K562 treated with DMSO at 1 percent for 4 hours (cell line): Measurements from ENCODE around the gene MRPL37. TPM values are rescaled to one million over a fixed set of nuclear protein-coding genes. Genes with fewer than 3 reads are reported as not detected.

Experiments
- total RNA-seq: library from RNA; unstranded; fragments of 300-600 nt; gene quantifications from 2 replicates; pipeline ENCODE4 v1.2.3, GENCODE V29; 2022; ENCODE audit not compliant: insufficient read depth

Gene MRPL37
- 168 and 188 TPM in 2 replicates for total RNA-seq

DNA sequence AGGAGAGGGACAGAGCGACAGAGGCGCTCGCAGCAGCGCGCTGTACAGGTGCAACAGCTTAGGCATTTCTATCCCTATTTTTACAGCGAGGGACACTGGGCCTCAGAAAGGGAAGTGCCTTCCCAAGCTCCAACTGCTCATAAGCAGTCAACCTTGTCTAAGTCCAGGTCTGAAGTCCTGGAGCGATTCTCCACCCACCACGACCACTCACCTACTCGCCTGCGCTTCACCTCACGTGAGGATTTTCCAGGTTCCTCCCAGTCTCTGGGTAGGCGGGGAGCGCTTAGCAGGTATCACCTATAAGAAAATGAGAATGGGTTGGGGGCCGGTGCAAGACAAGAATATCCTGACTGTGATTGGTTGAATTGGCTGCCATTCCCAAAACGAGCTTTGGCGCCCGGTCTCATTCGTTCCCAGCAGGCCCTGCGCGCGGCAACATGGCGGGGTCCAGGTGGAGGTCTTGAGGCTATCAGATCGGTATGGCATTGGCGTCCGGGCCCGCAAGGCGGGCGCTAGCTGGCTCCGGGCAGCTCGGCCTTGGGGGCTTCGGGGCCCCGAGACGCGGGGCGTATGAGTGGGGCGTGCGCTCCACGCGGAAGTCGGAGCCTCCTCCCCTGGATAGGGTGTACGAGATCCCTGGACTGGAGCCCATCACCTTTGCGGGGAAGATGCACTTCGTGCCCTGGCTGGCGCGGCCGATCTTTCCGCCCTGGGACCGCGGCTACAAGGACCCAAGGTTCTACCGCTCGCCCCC lies at the start of gene MRPL37, which contains the start of gene CYB5RL:
Gene MRPL37 (plus strand): TSS at position 403 of the 754 bp plus-strand sequence. CDS start 77 bp downstream, at position 480.
Gene CYB5RL (minus strand): TSS at position 266 of the 754 bp plus-strand sequence. CDS start 4,414 bp downstream, outside the sequence.

GRCh38 chr1:54152696-54153095 lies 47.3 kb upstream of the MRPL37 start, which contains the start of gene CDCP2:
Gene CDCP2 (minus strand): TSS chr1:54153000. CDS start chr1:54152922, 78 bp downstream.

Other genes with a start within 250 kb of the MRPL37 start
- gene LDLRAD1, start 182.0 kb upstream of the MRPL37 start, total RNA-seq: not detected in 2 replicates
- gene TMEM59, start 147.0 kb upstream of the MRPL37 start, total RNA-seq: 134 and 160 TPM in 2 replicates
- gene TCEANC2, start 146.6 kb upstream of the MRPL37 start, total RNA-seq: 4.4 and 5.5 TPM in 2 replicates
- not detected in 2 replicates for gene CDCP2, start 47.2 kb upstream of the MRPL37 start, total RNA-seq
- gene CYB5RL, start 137 bp upstream of the MRPL37 start, total RNA-seq: 6.2 and 7.7 TPM in 2 replicates
- gene SSBP3, start 206.2 kb downstream of the MRPL37 start, total RNA-seq: 59.3 and 71.6 TPM in 2 replicates